Stimulated activated CD4-positive, alpha-beta T cell treated with anti-CD3 and anti-CD28 coated beads, Interleukin-1b, Interleukin-23, amount 100 ng/mL, for 4 hours (primary cell): Measurements from ENCODE around the gene MSRB3.

Experiments used
- DNase-seq, 2 donors: peaks; one replicate each; pipeline ENCODE4 v3.0.0-alpha.2; 2020; ENCODE audit warnings: low read depth in 2 of 2

The MSRB3 gene

DNA sequence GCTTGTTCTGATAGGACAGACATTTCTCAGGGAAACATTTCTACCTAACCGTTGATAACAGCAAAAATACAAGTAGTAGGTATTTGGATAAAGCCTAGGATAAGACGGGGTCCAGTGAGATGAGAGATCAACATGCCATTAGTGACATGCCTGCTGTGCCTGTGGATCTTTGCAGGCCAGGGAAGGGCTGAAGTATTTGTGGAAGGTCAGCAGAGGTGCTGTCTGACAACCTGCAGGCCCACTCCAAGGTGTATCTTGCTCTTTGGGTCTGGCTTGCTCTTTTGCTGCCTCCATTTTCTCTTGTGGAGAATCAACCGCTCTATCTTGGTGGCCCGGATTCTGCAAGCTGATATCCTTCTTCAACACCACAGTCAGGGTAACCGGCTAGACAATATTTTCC lies 46.7 kb downstream of the MSRB3 start:
- no peak for DNase-seq

DNA sequence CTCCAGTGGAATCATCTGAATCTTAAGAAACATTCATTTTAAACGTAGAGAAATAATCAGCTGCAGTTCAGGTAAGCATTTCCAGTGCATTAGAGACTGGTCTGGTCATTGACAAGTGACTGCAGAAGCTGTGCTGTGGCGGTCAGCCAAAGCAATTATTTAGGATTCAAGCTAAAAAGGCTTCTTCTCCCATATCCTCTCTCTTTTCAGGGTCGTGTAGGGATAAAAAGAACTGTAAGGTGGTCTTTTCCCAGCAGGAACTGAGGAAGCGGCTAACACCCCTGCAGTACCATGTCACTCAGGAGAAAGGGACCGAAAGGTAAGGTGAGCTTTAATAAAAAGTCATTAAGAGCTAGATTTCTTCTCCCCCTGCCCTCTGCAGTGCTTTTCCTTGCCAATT lies 48.1 kb downstream of the MSRB3 start:
- no peak for DNase-seq

DNA sequence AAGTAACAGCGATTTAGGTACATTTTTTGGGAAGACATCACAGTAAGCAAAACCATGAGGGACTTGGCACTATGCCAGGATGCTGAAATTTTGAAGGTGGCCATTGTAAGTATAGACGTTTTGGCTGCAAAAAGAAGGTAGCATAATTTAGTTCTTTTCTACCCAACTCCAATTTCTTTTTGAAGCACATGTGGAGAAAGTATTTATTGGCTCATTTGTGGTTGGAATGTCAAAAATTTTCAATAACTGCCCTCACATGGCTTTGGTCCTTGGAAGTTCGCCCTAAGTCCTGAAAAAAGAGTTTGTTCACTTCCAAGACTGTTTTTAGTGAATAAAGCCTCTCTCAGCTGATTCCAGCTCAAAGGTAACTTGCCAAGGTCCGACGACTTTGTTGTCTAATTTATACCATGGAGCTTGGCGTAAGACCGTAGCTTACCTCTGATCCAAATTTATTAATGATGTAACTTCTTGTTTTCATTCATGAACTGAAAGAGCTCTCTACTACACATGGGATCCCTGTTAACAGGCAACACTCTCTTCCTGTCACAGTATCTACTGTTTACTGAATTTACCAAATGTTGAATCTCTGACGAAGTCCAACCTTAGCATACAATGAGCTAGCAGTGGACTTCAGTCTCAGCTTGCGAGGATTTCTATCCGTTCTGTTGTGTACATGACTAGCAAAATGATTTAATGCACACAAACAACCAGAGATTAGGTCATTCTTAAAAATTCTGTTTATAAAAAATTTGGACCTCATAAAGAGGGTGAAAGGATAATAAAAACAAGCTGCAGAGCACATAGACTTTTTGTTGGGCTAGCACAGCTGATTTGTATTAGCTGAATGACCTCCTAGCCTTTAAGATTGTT lies 49.0 kb downstream of the MSRB3 start:
- no peak for DNase-seq

DNA sequence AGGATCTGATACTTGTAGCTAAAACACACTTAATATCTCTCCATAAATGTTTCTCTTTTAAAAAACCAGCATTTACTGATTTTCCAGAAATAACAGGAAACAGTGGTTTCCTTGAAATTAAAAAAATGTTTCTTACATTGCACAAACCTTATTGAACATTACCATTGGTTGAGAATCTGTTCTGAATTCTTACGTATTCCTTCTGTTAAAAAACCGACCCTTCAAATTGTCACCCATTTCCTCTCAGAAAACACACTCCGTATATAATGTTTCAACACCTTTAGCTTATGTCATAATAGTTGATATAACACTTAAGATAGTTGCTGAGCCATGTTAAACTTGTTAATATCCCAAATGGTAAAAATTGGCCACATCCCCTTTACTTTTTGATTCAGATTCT lies 51.2 kb downstream of the MSRB3 start:
- DNase-seq: no peak

DNA sequence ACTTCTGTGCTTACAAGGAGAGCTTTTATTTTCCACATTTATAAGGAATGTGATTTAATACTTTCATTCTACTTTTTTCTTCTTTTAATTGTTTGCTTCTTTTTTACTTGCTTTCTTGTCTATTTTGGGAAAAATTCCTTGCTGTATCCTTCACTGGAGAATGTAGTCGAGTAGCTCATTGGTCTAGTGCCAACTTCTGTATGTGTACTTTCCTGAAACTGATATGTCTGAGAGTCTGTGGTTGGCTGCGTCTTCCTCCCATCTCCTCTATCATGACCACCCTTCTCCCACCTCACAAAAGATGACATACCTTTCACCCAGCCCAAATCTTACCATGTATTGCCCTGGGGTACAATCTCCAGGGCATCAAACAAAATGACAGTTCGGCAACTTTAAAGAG lies 51.8 kb downstream of the MSRB3 start:
- DNase-seq: no peak

DNA sequence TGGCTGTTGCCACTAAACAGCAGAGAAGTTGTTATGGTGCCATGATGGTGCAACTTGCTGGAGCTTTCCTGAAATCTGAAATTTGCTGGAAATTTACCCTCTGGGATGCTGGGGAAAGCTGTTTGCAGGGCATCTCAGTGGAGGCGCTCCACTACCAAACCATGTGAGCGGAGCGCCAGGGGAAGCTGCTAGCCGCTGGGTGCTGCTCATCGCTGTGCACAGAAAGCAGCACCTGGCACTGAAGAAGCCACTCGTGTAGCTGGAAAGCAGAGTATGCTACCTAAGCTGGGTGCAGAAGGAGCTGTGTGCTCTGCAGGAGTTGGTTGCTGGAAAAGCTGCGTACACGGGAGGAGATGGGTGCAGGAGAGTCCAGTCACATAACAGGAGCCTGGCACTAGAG lies 53.0 kb downstream of the MSRB3 start:
- no peak for DNase-seq

DNA sequence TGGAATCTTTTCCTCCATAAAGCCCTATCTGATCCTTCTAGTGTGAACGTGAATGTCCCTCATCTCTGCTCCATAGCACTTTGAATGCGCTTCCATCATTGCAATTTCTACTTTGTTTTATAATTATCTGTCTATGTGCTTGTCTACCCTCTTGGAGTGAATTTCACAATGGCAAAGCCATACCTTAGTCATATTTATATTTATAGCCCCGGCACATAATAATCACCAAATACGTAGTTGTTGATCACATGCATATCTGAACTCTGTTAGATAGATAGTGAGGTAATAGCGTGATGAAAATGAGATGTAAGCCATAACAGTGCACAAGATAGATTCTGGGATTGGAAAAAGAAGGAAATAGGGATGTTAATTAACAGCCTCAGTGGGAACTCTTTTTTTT lies 55.2 kb downstream of the MSRB3 start:
- no peak for DNase-seq

DNA sequence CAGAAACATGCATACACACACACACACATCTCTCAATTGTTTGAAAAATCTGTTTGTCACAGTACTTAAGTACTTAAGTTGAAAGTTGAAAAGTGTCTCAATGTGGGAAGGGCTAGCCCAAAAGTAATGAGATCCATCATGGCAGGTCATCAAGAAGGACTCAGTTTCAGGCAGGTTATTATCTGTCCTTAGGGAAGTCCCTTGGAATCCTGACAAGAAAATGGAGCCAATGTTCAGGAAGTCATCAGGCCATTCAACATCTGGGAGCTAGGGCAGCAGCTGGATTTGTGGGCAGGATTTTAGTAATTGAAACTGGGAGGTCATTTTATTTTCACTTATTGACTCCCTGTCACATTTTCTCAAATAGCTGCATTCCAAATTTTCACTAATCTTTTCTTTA lies 56.0 kb downstream of the MSRB3 start:
- no peak for DNase-seq

DNA sequence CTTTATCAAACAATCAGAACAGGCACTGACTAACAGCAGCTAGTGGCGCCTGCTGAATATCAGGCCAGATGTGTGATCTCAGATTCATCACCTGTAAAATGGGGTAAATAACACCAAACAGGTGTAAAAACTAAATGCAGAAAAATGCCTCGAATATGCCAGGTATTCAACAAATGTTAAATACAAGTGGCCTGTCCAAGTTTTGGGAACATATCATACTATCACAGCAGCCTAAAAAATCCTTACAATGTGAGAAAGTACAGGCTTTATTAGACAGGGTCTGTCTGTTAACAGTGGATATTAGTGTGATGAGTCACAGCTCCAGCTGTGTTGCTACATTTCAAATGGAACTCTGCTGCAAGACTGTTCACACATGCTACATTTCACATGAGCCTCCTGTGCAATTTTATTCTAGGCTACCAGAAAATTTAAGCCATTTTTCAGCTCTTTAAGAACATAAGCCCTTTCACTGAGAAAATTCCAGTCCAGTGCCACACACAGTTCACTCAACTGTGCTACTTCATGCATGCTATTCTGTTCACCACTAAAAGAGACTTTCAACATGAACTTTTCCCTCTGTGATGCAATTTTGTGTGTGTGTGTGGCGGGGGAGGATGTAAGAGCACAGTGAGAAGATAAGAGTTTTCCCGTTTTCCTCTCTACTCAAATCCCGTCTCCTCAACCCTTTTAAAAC lies 56.7 kb downstream of the MSRB3 start:
- DNase-seq: no peak

DNA sequence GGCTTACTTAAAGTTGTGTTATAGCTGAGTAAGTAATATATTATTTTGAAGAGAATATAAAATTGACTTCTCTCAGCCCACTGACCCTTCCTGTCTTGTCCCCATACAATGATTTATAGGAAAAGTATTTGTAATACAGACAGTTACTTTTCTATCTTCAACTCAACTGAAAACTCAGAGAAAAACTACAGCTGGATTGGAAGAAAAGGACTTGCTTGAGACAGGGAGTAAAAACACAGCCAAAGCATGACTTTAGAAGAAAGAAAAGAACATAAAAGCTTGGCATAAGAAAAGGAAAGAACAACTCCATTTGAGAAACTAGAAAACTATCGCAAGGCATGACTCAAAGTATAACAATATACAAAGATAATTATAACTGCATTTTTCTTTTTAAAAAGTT lies 57.5 kb downstream of the MSRB3 start:
- no peak for DNase-seq

DNA sequence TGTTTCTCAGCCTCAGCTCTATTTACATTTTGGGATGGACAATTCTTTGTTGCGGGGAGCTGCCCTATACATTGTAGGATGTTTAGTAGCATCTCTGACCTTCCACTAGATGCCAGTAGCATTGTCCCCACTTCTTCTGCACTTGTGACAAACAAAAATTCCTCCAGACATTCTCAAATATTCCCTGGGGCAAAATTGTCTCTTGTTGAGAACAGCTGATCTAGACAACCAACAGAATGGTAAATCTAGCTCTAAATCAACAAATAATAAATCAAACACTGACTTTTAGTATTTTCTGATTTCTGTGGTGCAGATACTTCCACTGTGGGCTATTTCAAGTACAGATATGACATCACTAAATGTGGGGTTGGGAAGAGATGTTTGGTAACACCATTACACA lies 60.7 kb downstream of the MSRB3 start:
- no peak for DNase-seq

DNA sequence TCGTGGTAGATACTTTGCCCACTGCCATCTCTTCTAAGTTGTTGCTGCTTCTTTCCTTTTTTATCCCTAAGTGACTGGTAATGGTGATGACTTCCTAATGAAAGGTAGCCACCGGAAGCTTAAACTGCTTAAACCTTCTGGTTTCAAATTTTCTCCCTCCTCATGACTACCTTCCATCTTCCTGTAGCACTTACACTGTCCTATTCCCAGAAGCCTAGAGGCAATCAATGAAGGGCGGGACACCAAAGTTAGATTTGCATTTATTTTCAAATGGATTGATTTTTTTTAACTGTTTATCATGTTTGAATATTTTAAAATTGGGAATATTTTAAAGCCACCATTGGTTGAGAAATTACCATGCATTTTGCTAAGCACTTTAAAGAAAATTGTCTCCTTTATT lies 64.7 kb downstream of the MSRB3 start:
- DNase-seq: no peak

DNA sequence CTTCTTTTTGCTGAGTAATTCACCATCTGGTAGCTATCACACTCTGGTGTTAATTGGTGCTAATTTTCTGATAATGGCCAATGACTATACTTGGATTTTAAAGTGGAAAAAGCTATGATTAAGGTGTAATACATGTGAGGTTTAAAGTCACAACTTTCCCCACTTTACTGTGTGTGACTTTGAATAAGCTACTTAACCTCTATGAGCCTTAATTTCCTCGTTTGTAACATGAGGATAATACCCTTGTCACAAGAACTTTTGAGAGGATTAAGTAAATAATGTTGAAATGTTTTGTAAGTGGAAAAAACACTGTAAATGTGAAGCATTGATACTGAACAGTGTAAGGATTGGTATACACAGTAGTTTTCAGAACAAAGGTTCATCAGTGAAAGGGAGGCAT lies 65.3 kb downstream of the MSRB3 start:
- DNase-seq: no peak

DNA sequence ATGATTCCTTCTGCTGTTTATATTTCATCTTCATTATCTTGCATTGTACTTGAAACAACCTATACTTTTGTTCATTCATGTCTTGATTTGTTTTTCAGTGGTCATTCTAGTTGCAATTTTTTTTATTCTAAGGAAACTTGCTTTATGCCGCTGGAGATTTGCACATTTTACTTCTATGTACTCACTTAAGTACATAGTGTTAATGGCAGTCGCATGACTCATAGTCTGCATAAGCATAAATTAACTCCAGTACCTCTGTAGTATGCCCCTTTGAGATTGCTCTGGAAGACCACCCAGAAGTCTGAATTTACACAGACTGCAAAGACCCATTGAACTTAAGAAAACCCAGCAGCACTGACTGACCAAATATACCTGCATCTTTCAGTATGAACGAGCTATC lies 77.0 kb downstream of the MSRB3 start:
- DNase-seq: no peak

DNA sequence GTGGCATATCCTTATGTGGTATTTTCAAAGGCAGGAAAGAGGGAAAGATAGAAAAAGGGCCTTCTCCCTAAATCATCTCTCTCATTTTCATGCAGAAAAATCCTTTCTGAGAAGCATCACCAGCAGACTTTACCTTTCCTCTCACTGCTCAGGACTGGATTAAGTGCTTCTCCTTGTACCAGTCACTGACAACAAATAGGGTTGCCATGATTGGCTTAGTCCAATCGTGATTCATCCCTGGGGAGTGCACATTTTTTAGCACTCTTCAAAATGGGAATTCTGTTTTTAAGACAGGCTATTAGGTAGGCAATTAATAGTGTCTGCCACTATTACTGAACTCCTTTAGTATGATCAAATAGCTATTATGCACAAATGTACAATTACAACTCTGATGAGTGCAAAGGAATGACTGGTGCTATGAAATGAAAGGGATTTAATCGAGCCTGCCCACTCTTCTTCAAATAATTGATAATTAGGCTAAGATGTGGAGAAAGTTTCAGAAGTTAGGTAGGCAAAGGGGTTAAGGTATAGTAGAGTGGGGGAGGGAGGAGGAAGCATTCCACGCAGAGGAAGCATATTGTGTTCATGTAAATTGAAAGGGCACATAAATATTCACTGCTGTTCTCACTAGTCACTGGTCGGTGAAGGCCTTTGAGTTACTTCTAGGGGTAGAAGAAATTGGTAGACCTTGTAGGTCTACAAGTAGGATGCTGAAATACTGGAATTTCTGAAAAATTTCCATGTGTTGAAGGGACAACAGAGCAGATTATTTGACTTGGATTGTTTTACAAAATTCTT lies 84.0 kb downstream of the MSRB3 start:
- no peak for DNase-seq

DNA sequence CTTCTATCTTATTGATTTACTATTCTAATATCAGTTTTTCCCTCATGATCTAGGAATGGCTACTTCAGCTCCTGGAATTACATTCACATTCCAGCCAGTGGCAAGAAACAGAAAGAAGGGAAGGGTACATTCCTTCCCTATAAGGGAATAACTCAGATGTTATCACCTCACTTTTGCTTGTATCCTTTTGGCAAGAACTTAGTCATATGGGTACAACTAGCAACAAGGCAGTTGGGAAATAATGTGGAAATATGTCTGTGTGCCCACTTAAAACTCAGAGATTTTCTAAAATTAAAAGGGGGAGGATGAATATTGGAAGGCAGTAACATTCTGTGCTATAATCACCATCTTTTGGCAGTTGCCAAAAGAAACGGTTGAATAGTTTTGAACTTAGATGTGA lies 85.6 kb downstream of the MSRB3 start:
- no peak for DNase-seq

DNA sequence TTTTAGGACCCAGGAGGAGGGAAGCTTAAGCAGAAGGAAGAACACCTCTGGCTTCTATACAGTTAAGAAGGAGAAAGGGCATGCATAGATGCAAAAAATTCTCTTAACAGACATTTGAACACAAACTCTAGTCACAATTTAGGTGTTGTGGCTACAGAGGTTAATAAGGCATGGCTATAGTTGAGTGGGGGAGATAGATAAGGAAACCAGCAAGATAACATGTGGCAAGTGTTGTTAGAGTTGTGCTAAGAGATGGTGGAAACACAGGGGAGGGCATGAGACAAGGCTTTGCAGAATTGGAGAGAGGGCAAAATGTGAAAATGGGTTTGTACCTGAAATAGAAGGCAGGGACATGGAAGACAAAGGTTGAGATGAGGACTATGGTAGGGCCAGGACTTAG lies 88.9 kb downstream of the MSRB3 start:
- DNase-seq: no peak

DNA sequence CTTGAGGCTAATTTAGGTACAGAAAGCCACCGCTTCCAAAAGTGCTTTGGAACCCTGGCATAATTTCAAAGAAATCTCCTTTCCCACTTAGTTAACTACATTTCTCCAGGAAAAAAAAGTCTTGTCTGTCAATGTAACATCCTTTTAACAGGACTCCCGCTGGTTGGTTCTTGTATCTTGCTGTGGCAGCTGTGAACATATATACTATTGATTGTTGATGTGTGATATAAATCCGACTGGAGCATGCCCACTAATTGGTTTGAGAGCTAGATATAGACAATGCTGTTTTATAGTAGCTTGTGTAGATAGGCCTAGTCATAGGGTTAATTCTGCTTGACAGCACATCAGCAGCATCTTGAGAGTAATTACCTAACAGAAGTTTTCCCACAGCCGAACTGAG lies 89.6 kb downstream of the MSRB3 start:
- DNase-seq: no peak

DNA sequence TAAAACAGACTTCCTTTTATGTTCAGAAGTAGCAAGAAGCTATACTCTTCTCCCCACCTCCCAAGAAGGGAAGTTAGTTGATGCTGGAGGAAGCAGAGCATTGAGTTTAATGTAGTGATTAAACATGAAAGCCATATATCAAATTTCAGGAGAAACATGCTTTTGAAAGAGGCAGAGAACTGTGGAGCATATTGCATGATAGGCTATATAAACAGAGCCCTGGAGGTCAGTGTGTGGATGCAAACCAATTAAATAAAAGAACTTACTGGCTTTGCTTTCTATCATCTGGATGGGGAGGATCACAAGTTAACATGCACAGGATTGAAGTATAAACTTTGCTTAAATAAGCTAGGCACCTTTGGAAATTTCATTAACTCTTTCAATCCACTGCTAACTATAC lies 94.1 kb downstream of the MSRB3 start:
- no peak for DNase-seq

DNA sequence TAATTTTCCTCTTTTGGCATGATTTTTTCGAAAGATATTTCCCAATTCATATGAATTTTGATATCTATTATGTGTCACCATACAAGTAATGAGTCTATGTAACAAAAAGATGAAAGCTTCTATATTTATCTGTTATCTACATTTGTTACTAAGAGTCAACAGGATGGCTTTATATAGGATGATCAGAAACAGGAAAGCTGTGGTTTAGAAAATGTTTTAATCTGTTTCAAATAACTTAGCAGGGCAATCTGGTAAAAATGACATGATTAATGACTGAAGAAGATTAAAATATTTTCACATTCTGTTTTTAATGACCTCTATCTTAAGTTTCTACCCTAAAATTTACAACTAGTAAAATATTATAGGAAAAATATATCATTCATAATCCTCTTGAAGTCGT lies 105.8 kb downstream of the MSRB3 start:
- DNase-seq: no peak

DNA sequence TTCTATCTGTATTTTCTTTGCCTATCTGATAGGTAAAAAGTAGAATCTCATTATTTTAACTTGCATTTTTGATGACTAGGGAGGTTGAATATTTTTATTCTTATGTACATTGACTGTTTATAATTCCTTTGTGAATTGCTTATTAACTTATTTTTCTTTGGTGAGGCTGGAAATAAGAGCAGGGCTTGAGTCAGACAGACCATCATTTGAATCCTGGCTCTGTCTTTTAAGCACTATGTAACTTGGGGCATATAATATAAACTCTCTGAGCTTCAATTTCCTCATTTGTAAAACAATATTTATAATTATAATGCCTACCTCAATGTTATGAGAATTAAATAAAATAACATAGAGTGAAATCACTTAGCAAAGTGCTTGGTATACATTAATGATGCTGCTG lies 108.9 kb downstream of the MSRB3 start:
- no peak for DNase-seq

DNA sequence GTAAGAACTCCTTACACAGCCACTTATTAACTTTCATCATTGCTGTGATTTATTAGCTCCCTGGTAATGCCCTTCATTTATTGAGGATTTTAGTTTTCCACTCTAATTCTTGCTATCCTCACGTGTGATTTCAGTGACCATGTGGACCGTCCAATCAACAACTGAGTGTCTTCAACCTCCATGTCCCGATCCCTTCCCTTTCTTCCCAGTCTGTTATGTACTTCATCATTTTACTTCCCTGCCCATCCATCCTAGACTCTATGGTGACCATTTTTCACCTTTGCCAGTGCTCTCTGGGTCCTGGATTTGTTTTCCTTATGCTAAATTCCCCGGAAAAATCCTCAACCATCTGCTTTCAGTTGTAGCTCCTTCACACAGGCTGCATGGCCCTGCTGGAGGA lies 111.0 kb downstream of the MSRB3 start:
- DNase-seq: no peak

DNA sequence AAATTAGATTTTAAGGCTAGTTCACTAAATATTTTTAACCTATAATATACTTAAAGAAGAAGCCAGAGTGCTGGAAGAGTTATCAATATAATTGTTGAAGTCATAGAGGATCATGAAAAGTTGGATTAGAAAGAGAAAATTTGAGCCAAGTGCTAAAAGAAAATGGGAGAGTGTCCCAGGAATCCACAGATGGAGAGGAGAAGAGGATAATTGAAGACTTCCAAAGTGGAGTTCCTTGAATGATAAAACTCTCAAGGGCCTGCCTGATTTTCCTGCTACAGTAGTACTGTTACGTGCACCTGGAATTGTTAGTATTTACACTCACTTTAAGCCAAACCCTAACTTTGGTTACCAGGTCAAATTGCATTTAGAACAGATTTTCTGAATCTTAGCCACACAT lies 113.2 kb downstream of the MSRB3 start:
- DNase-seq: no peak
